Heart left ventricle (tissue), 13 donors: ENCODE data around the gene LRRFIP1.

Source experiments
- CTCF ChIP-seq, 12 donors: fragments of 200-600 bp; sonication (generic) in 4 of 12; IDR thresholded peaks; one replicate each; pipeline versions ENCODE4 v1.5.0 to v1.8.0; 2018 to 2022; ENCODE audit warnings: antibody characterized with exemption in 12 of 12, mild to moderate bottlenecking in 5 of 12
- POLR2A ChIP-seq, 2 donors: fragments of 450-650 bp; IDR thresholded peaks; one replicate each; pipeline ENCODE4 v1.6.1; 2017; ENCODE audit warnings: antibody characterized with exemption in 2 of 2, mild to moderate bottlenecking in 2 of 2, moderate library complexity in 2 of 2
- donor health status: ischemic (EF 13 %, LVEDD 7.1; RV severe dilation, severe dysfunction).
- donor health status: DM: no; HTN: yes; CAD: no.
- donor health status: DM: no; HTN: no; CAD: no.
- donor health status: ischemic (EF 25% LVEDD 6.9; RV normal size, moderate dysfunction).
- donor health status: ischemic (EF 25% LVEDD 5.7; RV mildly dilated, moderate dysfunction).
- donor health status: ischemic (EF 35%, LVEDD 5.7; RV mildly dilated, moderate dysfunction).
- donor health status: nonischemic (EF 11% LVEDD 7.7; RV severe dilation, severe dysfunction).
- donor health status: DM: yes; HTN: yes; CAD: no.
- donor health status: PGD.
- donor health status: ischemic (EF 29% LVEDD 5.4; RV normal size, mild dysfunction).
- donor health status: nonischemic (EF 23%, LVEDD 6.1; RV moderate dilation, normal function).

DNA sequence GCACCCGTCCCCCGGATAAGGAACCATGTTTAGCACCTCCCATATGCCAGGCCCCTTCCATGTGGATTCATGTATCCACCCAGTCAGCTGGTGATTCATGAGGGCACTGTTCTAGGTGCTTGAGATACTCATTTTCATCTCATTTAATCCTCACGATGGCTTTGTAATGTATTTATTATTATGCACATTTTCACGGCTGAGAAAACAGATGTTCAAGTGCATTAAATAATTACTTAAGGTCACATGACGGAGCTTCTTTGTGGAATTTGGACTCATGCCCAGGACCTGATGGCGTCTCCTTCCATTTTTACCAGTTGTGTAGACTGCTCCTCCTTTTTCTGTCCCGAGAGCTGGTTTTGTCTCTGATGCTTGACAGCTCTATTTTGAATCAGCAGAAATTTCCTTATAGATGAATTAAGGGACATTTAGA is 99.0 kb downstream of the LRRFIP1 start:
- no peak for TF ChIP-seq CTCF (IDR thresholded peaks at IDR 0.05)
- no peak for TF ChIP-seq POLR2A (IDR thresholded peaks at IDR 0.05)
